Common myeloid progenitor, CD34-positive (primary cell): ENCODE measurements around the gene MRGPRX2.

ENCODE experiments used
- CTCF ChIA-PET: fragments of 350-600 bp; sonication (Branson Sonifier 250); formaldehyde crosslinking; loops from one replicate; lab custom pipeline; 2021; ENCODE audit warnings: antibody characterized with exemption; lab: Charles Lee
- POLR2A ChIA-PET: fragments of 350-600 bp; sonication (Branson Sonifier 250); formaldehyde crosslinking; loops from one replicate; lab custom pipeline; 2021; ENCODE audit warnings: antibody characterized with exemption; lab: Charles Lee
- DNase-seq, 3 donors: peaks; one replicate each; pipeline versions ENCODE4 v3.0.0 to v3.0.0-alpha.2; 2013
- H3K27ac ChIP-seq, 2 experiments: 1 replicate in 1 of 2; 2 replicates in 1 of 2; pipeline ENCODE4 v1.7.0; 2013; ENCODE audit warnings: inconsistent platforms in 2 of 2, low read length in 2 of 2, mild to moderate bottlenecking in 2 of 2, low read depth in 1 of 2, moderate library complexity in 1 of 2; ENCODE audit not compliant: severe bottlenecking in 2 of 2, insufficient read depth in 1 of 2, poor library complexity in 1 of 2
- H3K27me3 ChIP-seq, 5 experiments: replicated peaks in 2 of 5; 1 replicate in 3 of 5; 2 replicates in 2 of 5; pipeline versions ENCODE4 v1.6.1 to v1.7.0; 2013; ENCODE audit warnings: low read length in 4 of 5, mild to moderate bottlenecking in 2 of 5, moderate library complexity in 2 of 5, inconsistent platforms in 1 of 5; ENCODE audit not compliant: insufficient read depth in 5 of 5, control insufficient read depth in 4 of 5
- H3K36me3 ChIP-seq, 4 experiments: 1 replicate in 2 of 4; 2 replicates in 2 of 4; pipeline versions ENCODE4 v1.6.1 to v1.7.0; 2013; ENCODE audit warnings: low read length in 3 of 4, control low read depth in 1 of 4, mild to moderate bottlenecking in 1 of 4; ENCODE audit not compliant: control insufficient read depth in 4 of 4, insufficient read depth in 4 of 4
- H3K4me1 ChIP-seq, 4 experiments: 1 replicate in 3 of 4; 2 replicates in 1 of 4; pipeline versions ENCODE4 v1.6.1 to v1.7.1; 2013; ENCODE audit warnings: low read length in 3 of 4, mild to moderate bottlenecking in 3 of 4, control low read depth in 1 of 4, inconsistent platforms in 1 of 4, moderate library complexity in 1 of 4; ENCODE audit not compliant: control insufficient read depth in 4 of 4, insufficient read depth in 4 of 4; ENCODE audit errors: control extremely low read depth in 1 of 4
- H3K4me3 ChIP-seq, 7 experiments: 1 replicate in 4 of 7; 2 replicates in 3 of 7; pipeline versions ENCODE4 v1.5.1 to v1.7.0; 2013; ENCODE audit warnings: mild to moderate bottlenecking in 7 of 7, low read length in 6 of 7, moderate library complexity in 6 of 7, inconsistent platforms in 2 of 7, low read depth in 2 of 7, control low read depth in 1 of 7; ENCODE audit not compliant: insufficient read depth in 4 of 7, control insufficient read depth in 1 of 7; ENCODE audit errors: extremely low read depth in 1 of 7
- H3K9me3 ChIP-seq, 5 experiments: 1 replicate in 4 of 5; 2 replicates in 1 of 5; pipeline versions ENCODE4 v1.6.1 to v1.7.1; 2013; ENCODE audit warnings: low read length in 4 of 5, mild to moderate bottlenecking in 2 of 5, inconsistent platforms in 1 of 5, low read depth in 1 of 5, moderate library complexity in 1 of 5; ENCODE audit not compliant: control insufficient read depth in 4 of 5, insufficient read depth in 2 of 5; ENCODE audit errors: control extremely low read depth in 1 of 5
- WGBS: methylation state at CpG from one replicate; pipeline ENCODE4 v1.1.5; 2013; ENCODE audit not compliant: insufficient coverage; 5-methylcytosine and 5-hydroxymethylcytosine counted together

The MRGPRX2 gene

GRCh38 chr11:19079643-19080440 lies 19.3 kb upstream of the MRGPRX2 start:
- no peak for DNase-seq
- no peaks in the 10 kb centered on the region for H3K36me3 ChIP-seq
- H3K9me3 ChIP-seq, result no peaks in the 10 kb centered on the region
- 38% methylated on average over 3 of the region's 6 CpGs for WGBS
- H3K4me3 ChIP-seq, result no peak overlapping the region
- CTCF ChIA-PET, result interaction anchor here (1.0 to 6.3 kb wide), 7 partner anchors 9 to 475 kb away, joined by 3 to 37 read pairs (median 3); partner anchors contain the start of gene ZDHHC13
- H3K4me1 ChIP-seq, result no peaks in the 10 kb centered on the region
- H3K27me3 ChIP-seq, result no peaks in the 10 kb centered on the region
- POLR2A ChIA-PET, result no interaction called here
- H3K27ac ChIP-seq, result no peak overlapping the region

DNA sequence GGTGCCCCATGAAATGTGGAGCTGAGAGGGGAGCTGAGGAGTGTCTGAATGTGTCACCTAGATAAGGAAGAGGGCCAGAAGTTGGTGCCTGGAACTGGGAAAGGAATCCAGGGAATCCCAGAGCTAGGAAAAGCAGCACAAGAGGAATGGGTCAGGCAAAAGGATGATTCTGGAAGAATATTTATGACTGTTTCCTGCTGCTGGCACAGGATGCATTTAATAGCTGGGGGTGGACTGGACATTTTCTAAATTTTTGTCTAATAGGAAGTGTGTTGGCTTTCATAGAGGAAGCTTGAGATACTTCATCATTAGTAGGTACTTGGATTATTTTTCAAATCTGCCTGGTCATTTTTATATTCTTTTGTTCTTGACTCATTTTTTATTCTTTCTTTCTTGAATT lies 17.4 kb upstream of the MRGPRX2 start:
- Histone ChIP-seq H3K4me1 (no peaks in the 10 kb centered on the region), H3K27me3 (no peaks in the 10 kb centered on the region), H3K9me3 (no peaks in the 10 kb centered on the region), H3K4me3 (no peak overlapping the region), H3K36me3 (no peaks in the 10 kb centered on the region), H3K27ac (no peak overlapping the region)
- CTCF ChIA-PET, result interaction anchor here (1.0 to 9.1 kb wide), 13 partner anchors 10 to 482 kb away, joined by 3 to 136 read pairs (median 4); no protein-coding TSS in a partner anchor
- POLR2A ChIA-PET, result no interaction called here
- DNase-seq, result no peak

- POLR2A ChIA-PET, result no interaction called here
- H3K9me3 ChIP-seq, result no peaks in the 10 kb centered on the region
These were observed 16.4 kb upstream of the MRGPRX2 start for GRCh38 chr11:19076744-19077589.

GRCh38 chr11:19075636-19076035 lies 15.1 kb upstream of the MRGPRX2 start:
- 100% methylated on average over 3 of the region's 3 CpGs for whole genome bisulfite sequencing
- CTCF ChIA-PET, result interaction anchor here (0.8 to 9.1 kb wide), 8 partner anchors 9 to 667 kb away, joined by 3 to 136 read pairs (median 5); no protein-coding TSS in a partner anchor
- no peak for DNase-seq
- Histone ChIP-seq H3K9me3 (no peaks in the 10 kb centered on the region), H3K4me3 (no peak overlapping the region), H3K27ac (no peak overlapping the region), H3K27me3 (no peaks in the 10 kb centered on the region), H3K36me3 (no peaks in the 10 kb centered on the region), H3K4me1 (no peaks in the 10 kb centered on the region)
- POLR2A ChIA-PET, result no interaction called here

More at GRCh38 chr11:19076744-19077589, 16.4 kb upstream of the MRGPRX2 start:
- CTCF ChIA-PET, result interaction anchor here (0.8 to 9.1 kb wide), 17 partner anchors 10 to 665 kb away, joined by 3 to 136 read pairs (median 3); partner anchors contain the start of gene MRGPRX2
- Histone ChIP-seq H3K27ac (no peak overlapping the region), H3K4me1 (no peaks in the 10 kb centered on the region), H3K27me3 (no peaks in the 10 kb centered on the region), H3K36me3 (no peaks in the 10 kb centered on the region), H3K4me3 (no peak overlapping the region)
- DNase-seq, result peak; percentile 32 to 61 (median 55)
- WGBS, result 56% methylated on average over 5 of the region's 10 CpGs

- POLR2A ChIA-PET, result no interaction called here
These were observed 13.2 kb upstream of the MRGPRX2 start for GRCh38 chr11:19073454-19074415.

DNA sequence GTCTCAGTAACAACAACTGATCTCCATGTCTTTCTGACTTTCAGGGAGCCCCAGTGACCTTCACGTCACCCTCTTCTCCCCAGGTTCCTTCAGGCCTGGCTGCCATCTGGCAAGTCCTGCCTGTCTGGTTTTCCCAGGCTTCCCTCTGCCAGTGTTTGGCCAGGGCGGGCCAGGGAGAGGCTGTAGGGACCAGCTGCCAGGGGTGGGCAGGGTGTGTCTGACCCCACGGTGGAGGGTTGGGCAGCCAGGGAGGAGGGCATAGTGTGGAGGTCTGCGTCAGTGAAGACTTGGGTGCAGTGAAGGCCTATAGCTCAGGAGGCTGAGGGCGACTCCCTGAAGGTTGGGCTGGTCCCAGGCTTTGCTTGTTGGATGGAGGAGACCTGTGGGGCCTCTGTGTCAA lies 11.9 kb upstream of the MRGPRX2 start:
- no peak overlapping the region for H3K4me3 ChIP-seq
- ChIA-PET POLR2A (no interaction called here), CTCF (interaction anchor here (0.7 to 9.1 kb wide), 7 partner anchors 11 to 670 kb away, joined by 3 to 136 read pairs (median 4); partner anchors contain the start of gene MRGPRX2)
- peaks cover 0 to 8% (median 0%) of the 10 kb centered on the region in 5 experiments for H3K9me3 ChIP-seq
- WGBS, result 100% methylated on average over 2 of the region's 5 CpGs
- no peaks in the 10 kb centered on the region for H3K4me1 ChIP-seq
- no peaks in the 10 kb centered on the region for H3K36me3 ChIP-seq
- H3K27me3 ChIP-seq, result no peaks in the 10 kb centered on the region
- no peak overlapping the region for H3K27ac ChIP-seq
- DNase-seq, result no peak

More at GRCh38 chr11:19073454-19074415, 13.2 kb upstream of the MRGPRX2 start:
- Histone ChIP-seq H3K4me1 (no peaks in the 10 kb centered on the region), H3K36me3 (no peaks in the 10 kb centered on the region), H3K9me3 (peaks cover 0 to 8% (median 0%) of the 10 kb centered on the region in 5 experiments), H3K4me3 (no peak overlapping the region), H3K27ac (no peak overlapping the region), H3K27me3 (no peaks in the 10 kb centered on the region)
- CTCF ChIA-PET, result interaction anchor here (0.8 to 9.1 kb wide), 4 partner anchors 13 to 480 kb away, joined by 3 to 136 read pairs (median 22); partner anchors contain the start of gene MRGPRX2
- WGBS, result 81% methylated on average over 9 of the region's 10 CpGs
- peak in 1 of 3 donors; percentile 13 for DNase-seq
